GM12878 (cell line): ENCODE measurements around the gene ZBTB16. TPM values are rescaled to one million over a fixed set of nuclear protein-coding genes. Genes with fewer than 3 reads are reported as not detected.

Experiments used
- ATAC-seq: fragments of 200-7000 bp; cut with Tn5 transposase; 3 replicates; pipeline ENCODE4 v1.9.1; 2020; ENCODE audit warnings: mild to moderate bottlenecking, moderate library complexity
- BruUV-seq: library from RNA; stranded (reverse); fragments of 400-500 nt; replicated peaks from 2 replicates; lab custom pipeline; 2021; lab: Mats Ljungman, UMichigan
- CTCF ChIA-PET: fragments of 300-600 bp; sonication (Branson Sonifier 250); formaldehyde crosslinking; extraction: SDS; loops from one replicate; lab custom pipeline; 2021; ENCODE audit warnings: inconsistent platforms; lab: Yijun Ruan, JAX
- POLR2A ChIA-PET: fragments of 350-600 bp; formaldehyde crosslinking; extraction: SDS; loops from one replicate; lab custom pipeline; 2021; ENCODE audit warnings: inconsistent platforms; lab: Charles Lee
- RAD21 ChIA-PET: fragments of 300-600 bp; sonication (Branson Sonifier 250); formaldehyde crosslinking; loops from one replicate; lab custom pipeline; 2023; ENCODE audit warnings: antibody characterized with exemption; ENCODE audit not compliant: unreplicated experiment; lab: Charles Lee
- SMC1A ChIA-PET: fragments of 300-600 bp; sonication (Branson Sonifier 250); formaldehyde crosslinking; loops from one replicate; lab custom pipeline; 2023; ENCODE audit not compliant: unreplicated experiment, uncharacterized antibody; lab: Charles Lee
- DNase-seq: peaks from one replicate; pipeline ENCODE4 v3.0.0-alpha.2; 2011; ENCODE audit warnings: low read depth, low spot score
- FAIRE-seq: peaks from 3 replicates; lab custom pipeline; 2011; peaks lifted over from hg19 to GRCh38; lab: Jason Lieb, UNC
- H2AFZ ChIP-seq: 2 replicates; pipeline ENCODE4 v1.6.0; 2011; ENCODE audit warnings: low read depth, low read length, control low read depth; ENCODE audit not compliant: control insufficient read depth
- H3K27ac ChIP-seq: 2 replicates; pipeline ENCODE4 v1.5.1; 2011; ENCODE audit warnings: control low read depth; ENCODE audit not compliant: control insufficient read depth, insufficient read depth
- H3K27me3 ChIP-seq, 2 experiments: replicated peaks in 1 of 2; 2 replicates each; pipeline versions ENCODE4 v1.6.0 to v1.6.1; 2011; ENCODE audit warnings: low read length in 1 of 2; ENCODE audit not compliant: control insufficient read depth in 2 of 2, insufficient read depth in 2 of 2
- H3K36me3 ChIP-seq, 2 experiments: 2 replicates each; pipeline ENCODE4 v1.5.1; 2011; ENCODE audit warnings: low read length in 1 of 2; ENCODE audit not compliant: control insufficient read depth in 2 of 2, insufficient read depth in 2 of 2
- H3K4me1 ChIP-seq: 2 replicates; pipeline ENCODE4 v1.6.1; 2011; ENCODE audit warnings: mild to moderate bottlenecking, low read length, moderate library complexity, mixed read lengths; ENCODE audit not compliant: control insufficient read depth, insufficient read depth
- H3K4me2 ChIP-seq: 2 replicates; pipeline ENCODE4 v1.6.0; 2011; ENCODE audit warnings: control low read depth; ENCODE audit not compliant: control insufficient read depth, insufficient read depth
- H3K4me3 ChIP-seq: fragments of 200-600 bp; sonication (generic); 2 replicates; pipeline ENCODE4 v1.5.1; 2016
- H3K79me2 ChIP-seq: 2 replicates; pipeline ENCODE4 v1.6.0; 2011; ENCODE audit warnings: low read length; ENCODE audit not compliant: control insufficient read depth, insufficient read depth
- H3K9ac ChIP-seq: 2 replicates; pipeline ENCODE4 v1.8.0; 2011; ENCODE audit warnings: low read length, control low read depth, mixed read lengths; ENCODE audit not compliant: control insufficient read depth, insufficient read depth
- H3K9me3 ChIP-seq: replicated peaks from 3 replicates; pipeline ENCODE4 v1.5.1; 2011; ENCODE audit warnings: mild to moderate bottlenecking, low read length; ENCODE audit not compliant: control insufficient read depth, insufficient read depth
- H4K20me1 ChIP-seq: 2 replicates; pipeline ENCODE4 v1.6.0; 2011; ENCODE audit not compliant: control insufficient read depth, insufficient read depth
- ASH2L ChIP-seq: fragments of 300-600, 200-600 bp; sonication (generic); IDR thresholded peaks from 2 replicates; pipeline ENCODE4 v1.6.1; 2017; ENCODE audit warnings: low read depth, mild to moderate bottlenecking, borderline replicate concordance
- ATF7 ChIP-seq: fragments of 450-650 bp; IDR thresholded peaks from 2 replicates; pipeline ENCODE4 v1.6.1; 2016; ENCODE audit warnings: low read depth, mild to moderate bottlenecking
- CHD1 ChIP-seq: IDR thresholded peaks from 2 replicates; pipeline ENCODE4 v1.6.1; 2012; ENCODE audit warnings: low read depth, low read length, improper control_type of control experiment
- JUNB ChIP-seq: IDR thresholded peaks from 2 replicates; pipeline ENCODE4 v1.6.1; 2016; ENCODE audit warnings: antibody characterized with exemption, mild to moderate bottlenecking
- MTA2 ChIP-seq: fragments of 450-650 bp; IDR thresholded peaks from 2 replicates; pipeline ENCODE4 v1.6.1; 2016; ENCODE audit warnings: low read depth, mild to moderate bottlenecking, moderate library complexity
- MYC ChIP-seq: IDR thresholded peaks from 2 replicates; pipeline ENCODE4 v1.6.1; 2011; ENCODE audit warnings: mild to moderate bottlenecking, low read length, moderate library complexity, inconsistent platforms; ENCODE audit not compliant: insufficient read depth, insufficient replicate concordance, insufficient read length, severe bottlenecking
- NFIC ChIP-seq: IDR thresholded peaks from 2 replicates; pipeline ENCODE4 v1.6.1; 2012; ENCODE audit warnings: low read depth, mild to moderate bottlenecking, inconsistent platforms, low read length, moderate library complexity
- SMC3 ChIP-seq: IDR thresholded peaks from 2 replicates; pipeline ENCODE4 v1.6.1; 2011; ENCODE audit warnings: low read length, improper control_type of control experiment, borderline replicate concordance
- SREBF1 ChIP-seq: IDR thresholded peaks from 2 replicates; pipeline ENCODE4 v1.6.1; 2012; ENCODE audit warnings: mild to moderate bottlenecking, low read length
- STAT1 ChIP-seq: fragments of 450-650 bp; conservative IDR thresholded peaks from 2 replicates; pipeline ENCODE4 v1.6.1; 2014; ENCODE audit warnings: antibody characterized with exemption, mild to moderate bottlenecking
- TBL1XR1 ChIP-seq: IDR thresholded peaks from 2 replicates; pipeline ENCODE4 v1.6.1; 2012; ENCODE audit warnings: low read depth, low read length, improper control_type of control experiment
- TCF3 ChIP-seq: IDR thresholded peaks from 2 replicates; pipeline ENCODE4 v1.6.1; 2012; ENCODE audit warnings: low read depth, mild to moderate bottlenecking, low read length, borderline replicate concordance; ENCODE audit not compliant: insufficient read depth
- WGBS: methylation state at CpG from one replicate; pipeline ENCODE4 v1.1.6; 2016; ENCODE audit warnings: low lambda C conversion rate; ENCODE audit not compliant: insufficient replicate concordance, insufficient coverage; ENCODE audit errors: missing lambda C conversion rate; 5-methylcytosine and 5-hydroxymethylcytosine counted together
- in situ Hi-C: fragments of 300-500 bp; cut with MboI; formaldehyde crosslinking; loops from 9 replicates; pipeline ENCODE4 v1.14.3; 2018; ENCODE audit warnings: mixed read lengths
- intact Hi-C: fragments of 100-400 bp; cut with micrococcal nuclease; formaldehyde crosslinking; loops from one replicate; pipeline ENCODE4 v1.14.2; 2022; ENCODE audit not compliant: unreplicated experiment
- polyA plus RNA-seq, 11 experiments: library from polyadenylated mRNA; depleted of rRNA in 4 of 11; unstranded in 6 of 11; stranded (reverse) in 5 of 11; fragments of >200 nt; fragmentation: Nextera tagmentation in 4 of 11; fragmentation: Illumina TruSeq in 1 of 11; extraction: Ambion mirVana in 4 of 11; extraction: Trizol in 1 of 11; gene quantifications; 1 replicate in 1 of 11; 2 replicates in 10 of 11; pipeline versions ENCODE4 v1.2.1 to v1.2.3, GENCODE V29; 2011 to 2016; ENCODE audit warnings: inconsistent platforms in 2 of 11, missing spikeins in 2 of 11, low read depth in 1 of 11
- total RNA-seq, 4 experiments: library from RNA; depleted of rRNA in 3 of 4; stranded (reverse); fragments of >200 nt in 3 of 4; fragmentation: Illumina TruSeq in 1 of 4; extraction: Trizol in 1 of 4; gene quantifications; 2 replicates each; pipeline versions ENCODE4 v1.2.1 to v1.2.3, GENCODE V29; 2013 to 2021
- TF ChIP-seq, protein P1 (sequence below): fragments of 450-650 bp; IDR thresholded peaks from 2 replicates; pipeline ENCODE4 v1.6.1; 2017; ENCODE audit warnings: borderline replicate concordance
- TF ChIP-seq, protein P2 (sequence below): fragments of 150-350 bp; IDR thresholded peaks from 2 replicates; pipeline ENCODE4 v1.6.1; 2016; ENCODE audit warnings: low read depth, low read length
- TF ChIP-seq, protein P3 (sequence below): IDR thresholded peaks from 2 replicates; pipeline ENCODE4 v1.6.1; 2012; ENCODE audit warnings: low read length, inconsistent platforms

ZBTB16 gene
- total and polyA plus RNA-seq, 10 of the 15 experiments (the other 5 are each of a cell fraction or from before 2014, with no cell fraction given), result 0.38 TPM; not detected in 9

DNA sequence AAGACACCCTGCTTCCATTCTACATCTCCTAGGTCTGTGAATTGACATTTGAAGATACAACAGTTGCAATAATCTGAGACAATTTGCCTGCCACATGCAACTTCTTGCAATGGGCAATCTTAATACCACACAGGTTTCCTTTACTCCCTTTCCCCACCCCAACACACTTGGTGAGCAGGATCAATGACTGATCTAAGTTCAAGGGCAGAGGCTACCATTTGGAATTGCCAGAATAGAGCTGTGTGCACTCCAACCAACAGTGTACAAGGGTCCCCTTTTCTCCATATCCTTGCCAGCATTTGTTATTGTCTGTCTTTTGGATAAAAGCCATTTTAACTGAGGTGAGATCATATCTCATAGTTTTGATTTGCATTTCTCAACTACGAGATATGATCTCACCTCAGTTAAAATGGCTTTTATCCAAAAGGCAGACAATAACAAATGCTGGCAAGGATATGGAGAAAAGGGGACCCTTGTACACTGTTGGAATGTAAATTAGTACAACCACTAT is 233.7 kb downstream of the ZBTB16 start:
- no peak overlapping the region for H2AFZ ChIP-seq

More for the DNA sequence above, 233.7 kb downstream of the ZBTB16 start:
- ATAC-seq (no peak), DNase-seq (no peak), FAIRE-seq (no peak)
- H3K4me3 ChIP-seq, result no peak overlapping the region
- intact Hi-C loops, result no loop called here
- ChIA-PET SMC1A (no interaction called here), CTCF (no interaction called here), POLR2A (no interaction called here), RAD21 (no interaction called here)
- TF ChIP-seq CHD1 (no peak), JUNB (no peak), STAT1 (no peak), SREBF1 (no peak), MYC (no peak), NFIC (no peak), ASH2L (no peak), TCF3 (no peak), ATF7 (no peak), SMC3 (no peak), TBL1XR1 (no peak), MTA2 (no peak)
- TF ChIP-seq, protein P1, sequence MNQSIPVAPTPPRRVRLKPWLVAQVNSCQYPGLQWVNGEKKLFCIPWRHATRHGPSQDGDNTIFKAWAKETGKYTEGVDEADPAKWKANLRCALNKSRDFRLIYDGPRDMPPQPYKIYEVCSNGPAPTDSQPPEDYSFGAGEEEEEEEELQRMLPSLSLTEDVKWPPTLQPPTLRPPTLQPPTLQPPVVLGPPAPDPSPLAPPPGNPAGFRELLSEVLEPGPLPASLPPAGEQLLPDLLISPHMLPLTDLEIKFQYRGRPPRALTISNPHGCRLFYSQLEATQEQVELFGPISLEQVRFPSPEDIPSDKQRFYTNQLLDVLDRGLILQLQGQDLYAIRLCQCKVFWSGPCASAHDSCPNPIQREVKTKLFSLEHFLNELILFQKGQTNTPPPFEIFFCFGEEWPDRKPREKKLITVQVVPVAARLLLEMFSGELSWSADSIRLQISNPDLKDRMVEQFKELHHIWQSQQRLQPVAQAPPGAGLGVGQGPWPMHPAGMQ, result no peak
- TF ChIP-seq, protein P2, sequence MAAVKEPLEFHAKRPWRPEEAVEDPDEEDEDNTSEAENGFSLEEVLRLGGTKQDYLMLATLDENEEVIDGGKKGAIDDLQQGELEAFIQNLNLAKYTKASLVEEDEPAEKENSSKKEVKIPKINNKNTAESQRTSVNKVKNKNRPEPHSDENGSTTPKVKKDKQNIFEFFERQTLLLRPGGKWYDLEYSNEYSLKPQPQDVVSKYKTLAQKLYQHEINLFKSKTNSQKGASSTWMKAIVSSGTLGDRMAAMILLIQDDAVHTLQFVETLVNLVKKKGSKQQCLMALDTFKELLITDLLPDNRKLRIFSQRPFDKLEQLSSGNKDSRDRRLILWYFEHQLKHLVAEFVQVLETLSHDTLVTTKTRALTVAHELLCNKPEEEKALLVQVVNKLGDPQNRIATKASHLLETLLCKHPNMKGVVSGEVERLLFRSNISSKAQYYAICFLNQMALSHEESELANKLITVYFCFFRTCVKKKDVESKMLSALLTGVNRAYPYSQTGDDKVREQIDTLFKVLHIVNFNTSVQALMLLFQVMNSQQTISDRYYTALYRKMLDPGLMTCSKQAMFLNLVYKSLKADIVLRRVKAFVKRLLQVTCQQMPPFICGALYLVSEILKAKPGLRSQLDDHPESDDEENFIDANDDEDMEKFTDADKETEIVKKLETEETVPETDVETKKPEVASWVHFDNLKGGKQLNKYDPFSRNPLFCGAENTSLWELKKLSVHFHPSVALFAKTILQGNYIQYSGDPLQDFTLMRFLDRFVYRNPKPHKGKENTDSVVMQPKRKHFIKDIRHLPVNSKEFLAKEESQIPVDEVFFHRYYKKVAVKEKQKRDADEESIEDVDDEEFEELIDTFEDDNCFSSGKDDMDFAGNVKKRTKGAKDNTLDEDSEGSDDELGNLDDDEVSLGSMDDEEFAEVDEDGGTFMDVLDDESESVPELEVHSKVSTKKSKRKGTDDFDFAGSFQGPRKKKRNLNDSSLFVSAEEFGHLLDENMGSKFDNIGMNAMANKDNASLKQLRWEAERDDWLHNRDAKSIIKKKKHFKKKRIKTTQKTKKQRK, result no peak
- TF ChIP-seq, protein P3, sequence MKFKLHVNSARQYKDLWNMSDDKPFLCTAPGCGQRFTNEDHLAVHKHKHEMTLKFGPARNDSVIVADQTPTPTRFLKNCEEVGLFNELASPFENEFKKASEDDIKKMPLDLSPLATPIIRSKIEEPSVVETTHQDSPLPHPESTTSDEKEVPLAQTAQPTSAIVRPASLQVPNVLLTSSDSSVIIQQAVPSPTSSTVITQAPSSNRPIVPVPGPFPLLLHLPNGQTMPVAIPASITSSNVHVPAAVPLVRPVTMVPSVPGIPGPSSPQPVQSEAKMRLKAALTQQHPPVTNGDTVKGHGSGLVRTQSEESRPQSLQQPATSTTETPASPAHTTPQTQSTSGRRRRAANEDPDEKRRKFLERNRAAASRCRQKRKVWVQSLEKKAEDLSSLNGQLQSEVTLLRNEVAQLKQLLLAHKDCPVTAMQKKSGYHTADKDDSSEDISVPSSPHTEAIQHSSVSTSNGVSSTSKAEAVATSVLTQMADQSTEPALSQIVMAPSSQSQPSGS, result no peak
- no peaks in the 10 kb centered on the region for H4K20me1 ChIP-seq
- BruUV-seq, result no TSS peak
- 35% methylated on average over 1 of the region's 1 CpG for WGBS
- no peaks in the 10 kb centered on the region; a peak in 2 of 4 replicates for H3K27me3 ChIP-seq
- H3K36me3 ChIP-seq, result no peaks in the 10 kb centered on the region
- in situ Hi-C loops, result no loop called here
- no peak overlapping the region for H3K4me2 ChIP-seq
- H3K79me2 ChIP-seq, result no peaks in the 10 kb centered on the region
- no peak overlapping the region for H3K9ac ChIP-seq
- no peaks in the 10 kb centered on the region for H3K4me1 ChIP-seq
- H3K27ac ChIP-seq, result no peak overlapping the region
- no peaks in the 10 kb centered on the region for H3K9me3 ChIP-seq
